K562 (cell line): ENCODE measurements around the gene DDAH1. TPM values are rescaled to one million over a fixed set of nuclear protein-coding genes. Genes with fewer than 3 reads are reported as not detected.

Experiments used
- ATAC-seq: fragments of 200-7000 bp; cut with Tn5 transposase; 3 replicates; pipeline ENCODE4 v1.9.1; 2020; ENCODE audit warnings: moderate library complexity
- BruUV-seq: library from RNA; stranded (reverse); fragments of 400-500 nt; replicated peaks from 2 replicates; lab custom pipeline; 2021; lab: Mats Ljungman, UMichigan
- CTCF ChIA-PET: fragments of 300-600 bp; formaldehyde crosslinking; extraction: SDS; loops from one replicate; lab custom pipeline; 2021; ENCODE audit warnings: low intra/inter-chr PET ratio; lab: Yijun Ruan, JAX
- POLR2A ChIA-PET: fragments of 300-600, 350-650 bp; sonication (Branson Sonifier 250); formaldehyde crosslinking; extraction: SDS; loops from one replicate; lab custom pipeline; 2021; ENCODE audit warnings: antibody characterized with exemption, inconsistent platforms; lab: Yijun Ruan, JAX
- DNase-seq, 4 experiments: peaks; one replicate each; pipeline versions ENCODE4 v3.0.0 to v3.0.0-alpha.2; 2011 to 2018; ENCODE audit warnings: low spot score in 3 of 4, mixed read lengths in 3 of 4; ENCODE audit errors: extremely low read depth in 1 of 4
- FAIRE-seq: peaks from 2 replicates; lab custom pipeline; 2011; peaks lifted over from hg19 to GRCh38; lab: Jason Lieb, UNC
- H2AFZ ChIP-seq: 2 replicates; pipeline ENCODE4 v1.6.0; 2011; ENCODE audit warnings: low read depth, low read length, control low read depth, inconsistent platforms
- H3K27ac ChIP-seq: fragments of 200-600 bp; 3 replicates; pipeline ENCODE4 v1.8.0; 2011; ENCODE audit warnings: low read depth, mild to moderate bottlenecking, control low read depth, inconsistent platforms, low read length, moderate library complexity, mixed read lengths; ENCODE audit errors: extremely low read depth
- H3K27me3 ChIP-seq, 2 experiments: fragments of 300-600 bp in 1 of 2; 2 replicates in 1 of 2; 3 replicates in 1 of 2; pipeline versions ENCODE4 v1.6.0 to v1.8.0; 2011; ENCODE audit warnings: inconsistent platforms in 2 of 2, low read length in 2 of 2, mild to moderate bottlenecking in 1 of 2, mixed read lengths in 1 of 2, moderate library complexity in 1 of 2; ENCODE audit not compliant: control insufficient read depth in 2 of 2, insufficient read depth in 2 of 2
- H3K36me3 ChIP-seq: fragments of 300-600 bp; 3 replicates; pipeline ENCODE4 v1.8.0; 2011; ENCODE audit warnings: mild to moderate bottlenecking, low read length, inconsistent platforms; ENCODE audit not compliant: control insufficient read depth, insufficient read depth
- H3K4me1 ChIP-seq, 2 experiments: fragments of 200-600 bp in 1 of 2; replicated peaks in 1 of 2; 2 replicates in 1 of 2; 3 replicates in 1 of 2; pipeline versions ENCODE4 v1.5.1 to v1.8.0; 2011; ENCODE audit warnings: inconsistent platforms in 2 of 2, low read length in 2 of 2, mild to moderate bottlenecking in 1 of 2, mixed read lengths in 1 of 2, moderate library complexity in 1 of 2; ENCODE audit not compliant: control insufficient read depth in 2 of 2, insufficient read depth in 2 of 2
- H3K4me2 ChIP-seq: 2 replicates; pipeline ENCODE4 v1.6.1; 2011; ENCODE audit warnings: low read length, control low read depth, inconsistent platforms, mixed read lengths; ENCODE audit not compliant: insufficient read depth
- H3K4me3 ChIP-seq: fragments of 200-600 bp; sonication (generic), shearing (Covaris generic); 2 replicates; pipeline ENCODE4 v1.5.1; 2016; ENCODE audit warnings: control low read depth, inconsistent platforms
- H3K79me2 ChIP-seq: fragments of 200-600 bp; 3 replicates; pipeline ENCODE4 v1.8.0; 2011; ENCODE audit warnings: low read length, inconsistent platforms; ENCODE audit not compliant: control insufficient read depth, insufficient read depth
- H3K9ac ChIP-seq, 2 experiments: 2 replicates each; pipeline versions ENCODE4 v1.6.0 to v1.6.1; 2011; ENCODE audit warnings: low read depth in 2 of 2, low read length in 2 of 2, control low read depth in 1 of 2, inconsistent platforms in 1 of 2, mild to moderate bottlenecking in 1 of 2, mixed read lengths in 1 of 2; ENCODE audit not compliant: insufficient read depth in 1 of 2
- H3K9me1 ChIP-seq: one replicate; pipeline ENCODE4 v1.6.0; 2011; ENCODE audit warnings: inconsistent platforms, mild to moderate bottlenecking, low read length, moderate library complexity; ENCODE audit not compliant: control insufficient read depth, insufficient read depth
- H3K9me3 ChIP-seq: replicated peaks from 2 replicates; pipeline ENCODE4 v1.5.1; 2011; ENCODE audit warnings: low read depth, low read length, inconsistent platforms; ENCODE audit not compliant: control insufficient read depth, insufficient read depth
- H4K20me1 ChIP-seq: replicated peaks from 2 replicates; pipeline ENCODE4 v1.6.1; 2011; ENCODE audit warnings: low read length, inconsistent platforms, mixed read lengths; ENCODE audit not compliant: control insufficient read depth, insufficient read depth
- ARHGAP35 ChIP-seq: fragments of 450-650 bp; IDR thresholded peaks from 2 replicates; pipeline ENCODE4 v1.6.1; 2018; ENCODE audit not compliant: partially characterized antibody
- CBX2 ChIP-seq: fragments of 200-600 bp; sonication (generic); IDR thresholded peaks from one replicate; pipeline ENCODE4 v1.6.1; 2012; ENCODE audit warnings: mild to moderate bottlenecking, low read length, inconsistent platforms; ENCODE audit not compliant: insufficient read depth, poor library complexity, severe bottlenecking
- CC2D1A ChIP-seq: fragments of 450-650 bp; IDR thresholded peaks from 2 replicates; pipeline ENCODE4 v1.6.1; 2017; ENCODE audit warnings: mild to moderate bottlenecking
- ETV1 ChIP-seq: fragments of 450-650 bp; conservative IDR thresholded peaks from 2 replicates; pipeline ENCODE4 v1.6.1; 2016; ENCODE audit warnings: missing genetic modification characterization, control low read depth, low read depth, missing compliant biosample characterization
- KAT7 ChIP-seq: sonication (generic); formaldehyde crosslinking; IDR thresholded peaks from 2 replicates; pipeline ENCODE4 v1.8.0; 2022; ENCODE audit warnings: missing genetic modification reagents, mild to moderate bottlenecking, borderline replicate concordance
- PCBP2 ChIP-seq: fragments of 200-400 bp; formaldehyde crosslinking; IDR thresholded peaks from 2 replicates; pipeline ENCODE4 v1.6.1; 2018; ENCODE audit warnings: low read length, low read depth, mild to moderate bottlenecking, moderate library complexity; ENCODE audit not compliant: poor library complexity, severe bottlenecking
- RBM17 ChIP-seq: fragments of 200-400 bp; formaldehyde crosslinking; IDR thresholded peaks from 2 replicates; pipeline ENCODE4 v1.6.1; 2017; ENCODE audit warnings: low read depth, mild to moderate bottlenecking, low read length, borderline replicate concordance
- SAP30 ChIP-seq: fragments of 200-600 bp; sonication (generic); IDR thresholded peaks from 2 replicates; pipeline ENCODE4 v1.6.1; 2012; ENCODE audit warnings: borderline replicate concordance, low read depth, mild to moderate bottlenecking, moderate library complexity, low read length, control low read depth, inconsistent platforms; ENCODE audit not compliant: insufficient read depth, poor library complexity, severe bottlenecking
- SNAPC5 ChIP-seq: fragments of 250-450 bp; sonication (Bioruptor Pico); IDR thresholded peaks from 2 replicates; pipeline ENCODE4 v1.8.0; 2021; ENCODE audit warnings: moderate library complexity, mild to moderate bottlenecking, inconsistent platforms
- ZNF277 ChIP-seq: fragments of 250-450 bp; sonication (Bioruptor Pico); IDR thresholded peaks from 2 replicates; pipeline ENCODE4 v1.8.0; 2022; ENCODE audit warnings: inconsistent platforms, mild to moderate bottlenecking, moderate library complexity, borderline replicate concordance
- ZNF584 ChIP-seq: fragments of 200-800 bp; sonication (Bioruptor generic); IDR thresholded peaks from 2 replicates; pipeline ENCODE4 v1.6.1; 2016; ENCODE audit warnings: low read depth, mild to moderate bottlenecking, missing genetic modification characterization, missing compliant biosample characterization
- ZNF766 ChIP-seq: fragments of 200-800 bp; sonication (Bioruptor generic); conservative IDR thresholded peaks from 2 replicates; pipeline ENCODE4 v1.6.1; 2016; ENCODE audit warnings: missing genetic modification characterization, missing compliant biosample characterization
- WGBS: fragments of 100-300 bp; shearing (Covaris generic); methylation state at CpG from one replicate; pipeline ENCODE4 v1.1.6; 2016; ENCODE audit warnings: low coverage, mixed read lengths; ENCODE audit not compliant: insufficient coverage; ENCODE audit errors: missing lambda C conversion rate; 5-methylcytosine and 5-hydroxymethylcytosine counted together
- in situ Hi-C: fragments of 300-500 bp; cut with MboI; formaldehyde crosslinking; loops from 4 replicates; pipeline ENCODE4 v1.15.0; 2018; ENCODE audit warnings: inconsistent platforms, mixed read lengths
- intact Hi-C: fragments of 100-400 bp; cut with micrococcal nuclease; formaldehyde crosslinking; loops from 2 replicates; pipeline ENCODE4 v1.14.2; 2022
- polyA plus RNA-seq, 8 experiments: library from polyadenylated mRNA; depleted of rRNA in 4 of 8; stranded (reverse) in 5 of 8; unstranded in 3 of 8; fragments of >200 nt; fragmentation: Nextera tagmentation in 2 of 8; fragmentation: Illumina TruSeq in 1 of 8; extraction: Ambion mirVana in 2 of 8; extraction: Trizol in 1 of 8; gene quantifications; 2 replicates each; pipeline versions ENCODE4 v1.2.1 to v1.2.3, GENCODE V29; 2011 to 2014; ENCODE audit warnings: inconsistent platforms in 1 of 8, missing spikeins in 1 of 8
- total RNA-seq, 7 experiments: library from RNA; depleted of rRNA in 6 of 7; stranded (reverse); fragments of >200 nt in 6 of 7; fragmentation: Illumina TruSeq in 2 of 7; extraction: Trizol in 2 of 7; gene quantifications; 2 replicates each; pipeline versions ENCODE4 v1.2.1 to v1.2.3, GENCODE V29; 2011 to 2021; ENCODE audit warnings: low replicate concordance in 1 of 7

DDAH1 gene
- total and polyA plus RNA-seq, 9 of the 15 experiments (the other 6 are each of a cell fraction or from before 2014, with no cell fraction given) = 0.04 to 0.24 (median 0.10) TPM

- no peak overlapping the region for H3K4me2 ChIP-seq
- 0% methylated on average over 2 of the region's 2 CpGs for WGBS
- in situ Hi-C loops = no loop called here
- no peaks in the 10 kb centered on the region for H3K27me3 ChIP-seq
- DNase-seq (no peak), ATAC-seq (no peak), FAIRE-seq (no peak)
- no TSS peak for BruUV-seq
- no peak overlapping the region for H3K4me3 ChIP-seq
- H3K36me3 ChIP-seq = no peaks in the 10 kb centered on the region
- H2AFZ ChIP-seq = no peak overlapping the region
- ChIA-PET CTCF (no interaction called here), POLR2A (interaction anchor here (1.2 kb wide), 1 partner anchor 11 kb away, joined by 3 read pairs; no protein-coding TSS in a partner anchor)
- H3K9me1 ChIP-seq = no peaks in the 10 kb centered on the region
- intact Hi-C loops = no loop called here
- H4K20me1 ChIP-seq = no peaks in the 10 kb centered on the region
- H3K9me3 ChIP-seq = no peaks in the 10 kb centered on the region
- H3K79me2 ChIP-seq = no peaks in the 10 kb centered on the region
- H3K4me1 ChIP-seq = no peaks in the 10 kb centered on the region
- TF ChIP-seq SAP30 (no peak), ZNF766 (no peak), ZNF277 (CRISPR knock-in tag) (no peak), ARHGAP35 (no peak), KAT7 (CRISPR knock-in tag) (no peak), PCBP2 (no peak), RBM17 (no peak), ETV1 (tag) (no peak), CC2D1A (no peak), CBX2 (no peak), ZNF584 (CRISPR knock-in tag) (no peak), SNAPC5 (CRISPR knock-in tag) (no peak)
- H3K9ac ChIP-seq = no peak overlapping the region
- no peak overlapping the region for H3K27ac ChIP-seq
Observed at GRCh38 chr1:85396194-85396593, 68.8 kb downstream of the DDAH1 start.
